A549 (cell line): ENCODE results near the gene RPS25. TPM values are rescaled to one million over a fixed set of nuclear protein-coding genes. Genes with fewer than 3 reads are reported as not detected.

Experiments used
- ATAC-seq, 2 experiments: fragments of 200-7000 bp in 1 of 2; fragments of >200 bp in 1 of 2; cut with Nextera tagmentation in 1 of 2; cut with Tn5 transposase in 1 of 2; 3 replicates each; pipeline versions ENCODE4 v1.8.0 to v1.9.1; 2018 to 2020; ENCODE audit warnings: mild to moderate bottlenecking in 1 of 2, moderate library complexity in 1 of 2
- CTCF ChIA-PET: fragments of 300-600 bp; sonication (Branson Sonifier 250); formaldehyde crosslinking; extraction: SDS; loops from one replicate; lab custom pipeline; 2021; ENCODE audit warnings: antibody characterized with exemption, inconsistent platforms; lab: Yijun Ruan, JAX
- POLR2A ChIA-PET: fragments of 350-600 bp; formaldehyde crosslinking; extraction: SDS; loops from one replicate; lab custom pipeline; 2021; ENCODE audit warnings: antibody characterized with exemption, inconsistent platforms; lab: Yijun Ruan, JAX
- DNase-seq, 2 experiments: peaks; one replicate each; pipeline versions ENCODE4 v3.0.0 to v3.0.0-alpha.2; 2011 to 2016; ENCODE audit warnings: low read depth in 1 of 2, low spot score in 1 of 2
- FAIRE-seq: peaks from 2 replicates; lab custom pipeline; 2011; peaks lifted over from hg19 to GRCh38; lab: Jason Lieb, UNC
- H3K27ac ChIP-seq, 2 experiments: fragments of >200 bp; sonication (Bioruptor Twin); formaldehyde crosslinking; 3 replicates each; pipeline ENCODE4 v1.5.1; 2016 to 2017
- H3K4me1 ChIP-seq: fragments of >200 bp; sonication (Bioruptor Twin); formaldehyde crosslinking; 3 replicates; pipeline ENCODE4 v1.6.1; 2016
- H3K4me2 ChIP-seq: fragments of >200 bp; sonication (Bioruptor Twin); formaldehyde crosslinking; 3 replicates; pipeline ENCODE4 v1.6.1; 2016
- H3K4me3 ChIP-seq: fragments of >200 bp; sonication (Bioruptor Twin); formaldehyde crosslinking; 3 replicates; pipeline ENCODE4 v1.5.1; 2016
- H3K9me3 ChIP-seq: fragments of >200 bp; sonication (Bioruptor Twin); formaldehyde crosslinking; 3 replicates; pipeline ENCODE4 v1.6.1; 2016
- CBX2 ChIP-seq: fragments of 200-600 bp; sonication (generic); IDR thresholded peaks from 2 replicates; pipeline ENCODE4 v1.6.1; 2016; ENCODE audit warnings: low read depth, mild to moderate bottlenecking, borderline replicate concordance
- CEBPB ChIP-seq, 2 experiments: fragments of >200 bp in 1 of 2; sonication (Bioruptor Twin) in 1 of 2; formaldehyde crosslinking in 1 of 2; IDR thresholded peaks; 2 replicates each; pipeline ENCODE4 v1.6.1; 2012 to 2016
- CHD2 ChIP-seq: fragments of 150-350 bp; IDR thresholded peaks from 2 replicates; pipeline ENCODE4 v1.6.1; 2014; ENCODE audit warnings: low read length; ENCODE audit not compliant: partially characterized antibody
- EHF ChIP-seq: fragments of 250-450 bp; sonication (Bioruptor Pico); IDR thresholded peaks from 2 replicates; pipeline ENCODE4 v1.5.0; 2020; ENCODE audit warnings: mild to moderate bottlenecking
- EHMT2 ChIP-seq: fragments of 200-600 bp; sonication (generic); IDR thresholded peaks from 2 replicates; pipeline ENCODE4 v1.6.1; 2016; ENCODE audit warnings: antibody characterized with exemption, low read depth, mild to moderate bottlenecking, moderate library complexity
- EP300 ChIP-seq, 2 experiments: fragments of >200 bp; sonication (Bioruptor Twin); formaldehyde crosslinking; IDR thresholded peaks; 2 replicates in 1 of 2; 3 replicates in 1 of 2; pipeline ENCODE4 v1.6.1; 2016 to 2017
- ESRRA ChIP-seq: fragments of 150-350 bp; IDR thresholded peaks from 2 replicates; pipeline ENCODE4 v1.6.1; 2014; ENCODE audit warnings: mild to moderate bottlenecking, low read length, borderline replicate concordance
- FOSL2 ChIP-seq, 2 experiments: fragments of 450-650 bp in 1 of 2; fragments of >200 bp in 1 of 2; sonication (Bioruptor Twin) in 1 of 2; formaldehyde crosslinking; IDR thresholded peaks; 2 replicates each; pipeline versions ENCODE4 v1.5.0 to v1.6.1; 2016 to 2020; ENCODE audit warnings: mild to moderate bottlenecking in 1 of 2, moderate library complexity in 1 of 2
- FOXS1 ChIP-seq: fragments of 250-450 bp; sonication (Bioruptor Pico); IDR thresholded peaks from 2 replicates; pipeline ENCODE4 v1.5.0; 2020; ENCODE audit warnings: mild to moderate bottlenecking, moderate library complexity
- GATA3 ChIP-seq: IDR thresholded peaks from 2 replicates; pipeline ENCODE4 v1.6.1; 2012; ENCODE audit warnings: borderline replicate concordance
- HDAC2 ChIP-seq: fragments of 200-600 bp; sonication (generic); IDR thresholded peaks from 2 replicates; pipeline ENCODE4 v1.6.1; 2016
- HMGXB4 ChIP-seq: fragments of 250-450 bp; sonication (Bioruptor Pico); IDR thresholded peaks from 2 replicates; pipeline ENCODE4 v1.5.0; 2021; ENCODE audit warnings: mild to moderate bottlenecking, moderate library complexity, borderline replicate concordance
- HOXA7 ChIP-seq: fragments of 250-450 bp; sonication (Bioruptor Pico); IDR thresholded peaks from 2 replicates; pipeline ENCODE4 v1.5.0; 2020; ENCODE audit warnings: mild to moderate bottlenecking, moderate library complexity
- HOXB13 ChIP-seq: fragments of 250-450 bp; sonication (Bioruptor Pico); IDR thresholded peaks from 2 replicates; pipeline ENCODE4 v1.5.0; 2020; ENCODE audit warnings: low read depth, mild to moderate bottlenecking, moderate library complexity
- JUNB ChIP-seq: fragments of >200 bp; sonication (Bioruptor Twin); formaldehyde crosslinking; IDR thresholded peaks from 2 replicates; pipeline ENCODE4 v1.6.1; 2016
- MAFK ChIP-seq: fragments of 450-650 bp; IDR thresholded peaks from 2 replicates; pipeline ENCODE4 v1.6.1; 2014; ENCODE audit not compliant: partially characterized antibody
- MAZ ChIP-seq: fragments of 150-350 bp; IDR thresholded peaks from 2 replicates; pipeline ENCODE4 v1.6.1; 2014; ENCODE audit warnings: antibody characterized with exemption, low read depth, low read length, borderline replicate concordance
- NFE2L2 ChIP-seq: fragments of 150-350 bp; conservative IDR thresholded peaks from 2 replicates; pipeline ENCODE4 v1.6.1; 2014; ENCODE audit warnings: low read length
- POLR2AphosphoS2 ChIP-seq: conservative IDR thresholded peaks from 2 replicates; pipeline ENCODE4 v1.6.1; 2012; ENCODE audit warnings: low read length, improper control_type of control experiment, inconsistent platforms
- RARB ChIP-seq: fragments of 250-450 bp; sonication (Bioruptor Pico); IDR thresholded peaks from 2 replicates; pipeline ENCODE4 v1.8.0; 2021; ENCODE audit warnings: mild to moderate bottlenecking, moderate library complexity
- RCOR1 ChIP-seq: fragments of 150-350 bp; IDR thresholded peaks from 2 replicates; pipeline ENCODE4 v1.6.1; 2014; ENCODE audit warnings: antibody characterized with exemption, low read length, low read depth
- RFX5 ChIP-seq: fragments of 450-650 bp; IDR thresholded peaks from 2 replicates; pipeline ENCODE4 v1.7.1; 2014; ENCODE audit warnings: antibody characterized with exemption, mild to moderate bottlenecking, moderate library complexity
- TP53 ChIP-seq: fragments of 250-450 bp; sonication (Bioruptor Pico); IDR thresholded peaks from 2 replicates; pipeline ENCODE4 v1.5.0; 2021; ENCODE audit warnings: mild to moderate bottlenecking, moderate library complexity
- ZC3H11A ChIP-seq: fragments of 450-650 bp; IDR thresholded peaks from 2 replicates; pipeline ENCODE4 v1.6.1; 2014; ENCODE audit warnings: antibody characterized with exemption, mild to moderate bottlenecking
- WGBS: methylation state at CpG from one replicate; pipeline ENCODE4 v1.1.6; 2017; ENCODE audit errors: missing lambda C conversion rate; 5-methylcytosine and 5-hydroxymethylcytosine counted together
- polyA plus RNA-seq, 4 experiments: library from polyadenylated mRNA; depleted of rRNA in 3 of 4; stranded (reverse); fragments of >200 nt; fragmentation: RNase III in 1 of 4; extraction: RNeasy Plus Mini Kit Qiagen cat#74134 plus additional on column Dnase treatment in 1 of 4; gene quantifications; 2 replicates in 3 of 4; 3 replicates in 1 of 4; pipeline ENCODE4 v1.2.3, GENCODE V29; 2011 to 2017

The RPS25 gene
- polyA plus RNA-seq, 2 of the 4 experiments (the other 2 are of a cell fraction): 844 to 1,517 TPM

GRCh38 chr11:119026970-119027369, 8.8 kb upstream of the RPS25 start:
- Histone ChIP-seq H3K4me1 (peaks cover 17% of the 10 kb centered on the region), H3K4me2 (no peak overlapping the region), H3K27ac (no peak overlapping the region), H3K4me3 (no peak overlapping the region), H3K9me3 (no peaks in the 10 kb centered on the region)
- ChIA-PET CTCF (interaction anchor here (1.3 kb wide), 1 partner anchor 18 kb away, joined by 3 read pairs; no protein-coding TSS in a partner anchor), POLR2A (interaction anchor here (1.6 kb wide), 1 partner anchor 9 kb away, joined by 4 read pairs; the partner anchor contains the start of gene RPS25)
- 78% methylated on average over 1 of the region's 2 CpGs for WGBS
- TF ChIP-seq FOSL2 (IDR thresholded peaks at IDR 0.05) (no peak), FOSL2 (CRISPR knock-in tag; IDR thresholded peaks at IDR 0.05) (no peak), CHD2 (no peak), HDAC2 (no peak), MAZ (no peak), ZC3H11A (no peak), FOXS1 (no peak), ESRRA (no peak), RARB (CRISPR knock-in tag) (no peak), NFE2L2 (no peak), JUNB (no peak), MAFK (no peak), CBX2 (no peak), EHF (CRISPR knock-in tag) (no peak), HOXA7 (CRISPR knock-in tag) (no peak)
- DNase-seq: no peak
- FAIRE-seq: no peak
- ATAC-seq: no peak

GRCh38 chr11:119025978-119026766, 8.0 kb upstream of the RPS25 start:
- Histone ChIP-seq H3K4me2 (no peak overlapping the region), H3K27ac (no peak overlapping the region), H3K4me1 (peaks cover 22% of the 10 kb centered on the region), H3K4me3 (no peak overlapping the region), H3K9me3 (no peaks in the 10 kb centered on the region)
- CTCF ChIA-PET: no interaction called here
- TF ChIP-seq MAFK (no peak), EP300 (IDR thresholded peaks at IDR 0.05) (no peak), EHF (CRISPR knock-in tag) (no peak), GATA3 (no peak), EHMT2 (no peak), POLR2AphosphoS2 (no peak), NFE2L2 (no peak), CEBPB (IDR thresholded peaks at IDR 0.05) (no peak), TP53 (CRISPR knock-in tag) (no peak)
- ATAC-seq: no peak
- 91% methylated on average over 15 of the region's 16 CpGs for WGBS
- no peak for DNase-seq
- POLR2A ChIA-PET: interaction anchor here (0.6 to 1.6 kb wide), 2 partner anchors 8 to 71 kb away, joined by 3 to 4 read pairs; partner anchors contain the start of gene RPS25
- FAIRE-seq: no peak

- no peak for TF ChIP-seq HMGXB4
- TF ChIP-seq HOXB13 (CRISPR knock-in tag): no peak
- TF ChIP-seq RFX5: no peak
- TF ChIP-seq RCOR1: no peak
- no peak for TF ChIP-seq MAFK
- no peak for TF ChIP-seq EHF (CRISPR knock-in tag)
- TF ChIP-seq, all 56 proteins: peak for 0
- CTCF ChIA-PET: interaction anchor here (0.8 to 1.4 kb wide), 2 partner anchors 18 to 31 kb away, joined by 4 read pairs; partner anchors contain the start of gene HYOU1
- WGBS: 93% methylated on average over 5 of the region's 5 CpGs
- Histone ChIP-seq H3K4me2 (no peak overlapping the region), H3K4me3 (no peak overlapping the region), H3K27ac (no peak overlapping the region), H3K4me1 (peaks cover 28% of the 10 kb centered on the region), H3K9me3 (no peaks in the 10 kb centered on the region)
- DNase-seq: no peak
- POLR2A ChIA-PET: no interaction called here
- ATAC-seq: no peak
- FAIRE-seq: no peak
Measured at GRCh38 chr11:119025541-119025940, 7.4 kb upstream of the RPS25 start.
